Upper lobe of left lung (tissue), 4 donors: ENCODE results near the gene SLC36A4.

Source experiments
- EP300 ChIP-seq, 4 donors: sonication (generic); formaldehyde crosslinking; IDR thresholded peaks; one replicate each; pipeline ENCODE4 v1.5.1; 2017; ENCODE audit warnings: antibody characterized with exemption in 4 of 4, control low read depth in 2 of 4
- POLR2A ChIP-seq, 4 donors: fragments of 450-650 bp; IDR thresholded peaks; one replicate each; pipeline ENCODE4 v1.5.1; 2016 to 2017; ENCODE audit warnings: antibody characterized with exemption in 4 of 4, mild to moderate bottlenecking in 2 of 4
- POLR2AphosphoS5 ChIP-seq, 2 donors: sonication (generic); formaldehyde crosslinking; IDR thresholded peaks; one replicate each; pipeline ENCODE4 v1.5.1; 2017; ENCODE audit warnings: antibody characterized with exemption in 2 of 2
- TF ChIP-seq, protein P1 (sequence below), 6 experiments: fragments of 450-650 bp in 4 of 6; fragments of 200-600 bp in 2 of 6; sonication (generic) in 2 of 6; IDR thresholded peaks; one replicate each; pipeline ENCODE4 v1.5.1; 2016 to 2019; ENCODE audit warnings: antibody characterized with exemption in 6 of 6

GRCh38 chr11:93219440-93219839, 21.6 kb upstream of the SLC36A4 start:
- TF ChIP-seq, protein P1, sequence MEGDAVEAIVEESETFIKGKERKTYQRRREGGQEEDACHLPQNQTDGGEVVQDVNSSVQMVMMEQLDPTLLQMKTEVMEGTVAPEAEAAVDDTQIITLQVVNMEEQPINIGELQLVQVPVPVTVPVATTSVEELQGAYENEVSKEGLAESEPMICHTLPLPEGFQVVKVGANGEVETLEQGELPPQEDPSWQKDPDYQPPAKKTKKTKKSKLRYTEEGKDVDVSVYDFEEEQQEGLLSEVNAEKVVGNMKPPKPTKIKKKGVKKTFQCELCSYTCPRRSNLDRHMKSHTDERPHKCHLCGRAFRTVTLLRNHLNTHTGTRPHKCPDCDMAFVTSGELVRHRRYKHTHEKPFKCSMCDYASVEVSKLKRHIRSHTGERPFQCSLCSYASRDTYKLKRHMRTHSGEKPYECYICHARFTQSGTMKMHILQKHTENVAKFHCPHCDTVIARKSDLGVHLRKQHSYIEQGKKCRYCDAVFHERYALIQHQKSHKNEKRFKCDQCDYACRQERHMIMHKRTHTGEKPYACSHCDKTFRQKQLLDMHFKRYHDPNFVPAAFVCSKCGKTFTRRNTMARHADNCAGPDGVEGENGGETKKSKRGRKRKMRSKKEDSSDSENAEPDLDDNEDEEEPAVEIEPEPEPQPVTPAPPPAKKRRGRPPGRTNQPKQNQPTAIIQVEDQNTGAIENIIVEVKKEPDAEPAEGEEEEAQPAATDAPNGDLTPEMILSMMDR (IDR thresholded peaks at IDR 0.05): no peak
- TF ChIP-seq POLR2A (IDR thresholded peaks at IDR 0.05) (no peak), POLR2AphosphoS5 (IDR thresholded peaks at IDR 0.05) (no peak), EP300 (IDR thresholded peaks at IDR 0.05) (no peak)
